GM21367 (cell line): Measurements from ENCODE around the gene DOCK2.
A peak's percentile ranks its signal among the peaks of the same experiment; 100 is the strongest.
"Not testable (repeated sequence)": the region's sequence is repeated elsewhere in the genome, so short reads cannot be mapped to it uniquely, and the experiment has no call there.

Experiments
- ATAC-seq: cut with Tn5 transposase; IDR thresholded peaks from one replicate; pipeline ENCODE4 v1.9.1; 2021; ENCODE audit not compliant: unreplicated experiment

The DOCK2 gene

GRCh38 chr5:169751490-169751889 is 114.4 kb downstream of the DOCK2 start:
- ATAC-seq: no peak

GRCh38 chr5:169752566-169752965 is 115.5 kb downstream of the DOCK2 start:
- ATAC-seq: not testable (repeated sequence)

- ATAC-seq: no peak
These were observed 116.7 kb downstream of the DOCK2 start for GRCh38 chr5:169753795-169754194.

- ATAC-seq: no peak
These were observed 117.7 kb downstream of the DOCK2 start for GRCh38 chr5:169754737-169755136.

- ATAC-seq: no peak
These were observed 119.1 kb downstream of the DOCK2 start for GRCh38 chr5:169756071-169756765.

GRCh38 chr5:169757016-169757415 is 119.9 kb downstream of the DOCK2 start:
- ATAC-seq: no peak

GRCh38 chr5:169758886-169759285 is 121.8 kb downstream of the DOCK2 start:
- ATAC-seq: no peak

- no peak for ATAC-seq
These were observed 123.2 kb downstream of the DOCK2 start for GRCh38 chr5:169760229-169760628.

GRCh38 chr5:169762338-169763095 is 125.4 kb downstream of the DOCK2 start:
- no peak for ATAC-seq

- peak; percentile 61 for ATAC-seq
These were observed 126.4 kb downstream of the DOCK2 start for GRCh38 chr5:169763376-169764017.

- no peak for ATAC-seq
These were observed 126.9 kb downstream of the DOCK2 start for GRCh38 chr5:169764018-169764378.

- no peak for ATAC-seq
These were observed 128.3 kb downstream of the DOCK2 start for GRCh38 chr5:169765176-169765996.

- ATAC-seq: not testable (repeated sequence)
These were observed 129.9 kb downstream of the DOCK2 start for GRCh38 chr5:169766943-169767342.

GRCh38 chr5:169767938-169768337 is 130.9 kb downstream of the DOCK2 start:
- no peak for ATAC-seq

- ATAC-seq: no peak
These were observed 131.3 kb downstream of the DOCK2 start for GRCh38 chr5:169768416-169768815.

- no peak for ATAC-seq
These were observed 133.0 kb downstream of the DOCK2 start for GRCh38 chr5:169770109-169770508.

GRCh38 chr5:169772256-169772655 is 135.2 kb downstream of the DOCK2 start:
- ATAC-seq: no peak

GRCh38 chr5:169772688-169773087 is 135.6 kb downstream of the DOCK2 start:
- ATAC-seq: no peak

GRCh38 chr5:169777159-169777558 is 140.1 kb downstream of the DOCK2 start:
- ATAC-seq: no peak

- ATAC-seq: peak; percentile 94
These were observed 141.8 kb downstream of the DOCK2 start for GRCh38 chr5:169778622-169779596.
